ENCODE results near the gene RPL22L1. TPM values are rescaled to one million over a fixed set of nuclear protein-coding genes. Genes with fewer than 3 reads are reported as not detected.

The RPL22L1 gene
- total RNA-seq, 4 donors from 2014 or later: 84.2 to 108 (median 98.3) TPM

- DNase-seq (ENCODE audit: low spot score) (no peak), ATAC-seq (ENCODE audit: low FRiP score) (no peak)
- no peak for TF ChIP-seq CTCF (IDR thresholded peaks at IDR 0.05)
Measured at GRCh38 chr3:170844377-170844776, 25.6 kb downstream of the RPL22L1 start.

- DNase-seq (ENCODE audit: low spot score) (no peak), ATAC-seq (ENCODE audit: low FRiP score) (no peak)
- TF ChIP-seq CTCF (IDR thresholded peaks at IDR 0.05): no peak
Measured at GRCh38 chr3:170840291-170840859, 29.6 kb downstream of the RPL22L1 start.

- DNase-seq (ENCODE audit: low spot score) (no peak), ATAC-seq (ENCODE audit: low FRiP score) (no peak)
- no peak for TF ChIP-seq CTCF (IDR thresholded peaks at IDR 0.05)
Measured at GRCh38 chr3:170839518-170840100, 30.4 kb downstream of the RPL22L1 start.

- no peak for TF ChIP-seq CTCF (IDR thresholded peaks at IDR 0.05)
Measured at GRCh38 chr3:170836491-170836890, 33.5 kb downstream of the RPL22L1 start.

GRCh38 chr3:170835336-170835735 is 34.7 kb downstream of the RPL22L1 start:
- DNase-seq (ENCODE audit: low spot score): no peak
- ATAC-seq (ENCODE audit: low FRiP score): no peak
- no peak for TF ChIP-seq CTCF (IDR thresholded peaks at IDR 0.05)

More at GRCh38 chr3:170836491-170836890, 33.5 kb downstream of the RPL22L1 start:
- no peak for DNase-seq (ENCODE audit: low spot score)
- ATAC-seq (ENCODE audit: low FRiP score): no peak

GRCh38 chr3:170830580-170830979 is 39.4 kb downstream of the RPL22L1 start:
- no peak for TF ChIP-seq CTCF (IDR thresholded peaks at IDR 0.05)
- no peak for ATAC-seq (ENCODE audit: low FRiP score)
- no peak for DNase-seq (ENCODE audit: low spot score)
